Progenitor cell of endocrine pancreas (in vitro differentiated cells): ENCODE results near the gene CRY1. TPM values are rescaled to one million over a fixed set of nuclear protein-coding genes. Genes with fewer than 3 reads are reported as not detected.

Experiments used
- DNase-seq: peaks from one replicate; pipeline ENCODE4 v3.0.0; 2021; ENCODE audit warnings: low spot score; ENCODE audit not compliant: unreplicated experiment
- H3K27ac Mint-ChIP-seq: 2 replicates; pipeline ENCODE4 v1.8.0; 2021; ENCODE audit warnings: mild to moderate bottlenecking, moderate library complexity, mixed read lengths
- H3K27me3 Mint-ChIP-seq: 2 replicates; pipeline ENCODE4 v1.8.0; 2021; ENCODE audit warnings: mixed read lengths
- H3K36me3 Mint-ChIP-seq: 2 replicates; pipeline ENCODE4 v1.8.0; 2022; ENCODE audit warnings: mixed read lengths; ENCODE audit not compliant: insufficient read depth
- H3K4me1 Mint-ChIP-seq: 2 replicates; pipeline ENCODE4 v1.8.0; 2021; ENCODE audit warnings: low read depth, mixed read lengths
- H3K4me3 Mint-ChIP-seq: 2 replicates; pipeline ENCODE4 v1.8.0; 2021; ENCODE audit warnings: low read depth, mild to moderate bottlenecking, moderate library complexity, mixed read lengths
- H3K9me3 Mint-ChIP-seq: 2 replicates; pipeline ENCODE4 v1.8.0; 2021; ENCODE audit warnings: low read depth, mixed read lengths
- CTCF ChIP-seq: fragments of 200-600 bp; sonication (generic); IDR thresholded peaks from one replicate; pipeline ENCODE4 v1.5.0; 2021; ENCODE audit warnings: antibody characterized with exemption, mild to moderate bottlenecking; ENCODE audit not compliant: unreplicated experiment
- total RNA-seq: library from RNA; stranded (reverse); gene quantifications from 2 replicates; pipeline ENCODE4 v1.2.1, GENCODE V29; 2021

CRY1 gene
- total RNA-seq, 1 donor from 2014 or later = 26.9 TPM

- H3K4me1 Mint-ChIP-seq = peaks cover 2% of the 10 kb centered on the region
- H3K27me3 Mint-ChIP-seq = peaks cover 14% of the 10 kb centered on the region
- peak; percentile 15 for TF ChIP-seq CTCF
- no peak for DNase-seq
- no peaks in the 10 kb centered on the region for H3K36me3 Mint-ChIP-seq
- no peak overlapping the region for H3K4me3 Mint-ChIP-seq
- H3K9me3 Mint-ChIP-seq = no peaks in the 10 kb centered on the region
- no peak overlapping the region for H3K27ac Mint-ChIP-seq
Observed at GRCh38 chr12:107133462-107133861, 40.1 kb upstream of the CRY1 start.

DNA sequence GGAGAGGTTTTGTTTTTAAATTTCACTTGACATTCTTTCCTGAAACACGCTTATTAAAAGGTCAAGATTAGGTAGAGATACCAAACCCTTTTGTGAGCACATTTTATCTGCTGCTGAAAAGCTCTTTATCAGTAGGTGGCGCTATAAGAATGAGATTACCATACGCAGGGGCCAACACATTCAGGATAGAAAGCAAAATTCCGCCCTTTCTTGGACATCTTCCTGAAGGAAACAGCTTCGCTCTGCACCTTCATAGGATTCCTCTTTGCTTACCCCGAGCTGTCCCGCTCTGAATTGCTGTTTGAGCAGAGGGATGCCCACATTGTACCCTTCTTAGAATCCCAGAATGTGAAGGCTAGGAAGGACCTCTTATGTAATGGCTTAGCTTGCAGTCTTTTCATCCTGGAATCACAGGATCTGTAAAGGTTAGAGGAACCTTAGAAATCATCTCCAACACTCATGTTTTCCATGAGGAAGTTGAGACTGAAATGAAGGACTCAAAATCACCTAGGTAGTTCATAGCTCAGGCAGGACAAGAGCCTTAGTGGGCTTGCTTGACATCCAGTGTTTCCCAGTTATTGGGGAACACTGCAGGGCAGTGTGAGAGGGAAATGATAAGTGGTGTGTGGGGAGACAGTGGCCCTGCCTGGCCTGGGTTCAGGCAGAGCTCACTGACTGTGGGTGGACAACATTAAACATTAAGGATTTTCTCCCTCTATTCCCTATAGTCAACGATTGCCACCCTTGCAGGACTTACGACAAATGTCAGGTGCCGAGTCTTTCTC is 38.7 kb upstream of the CRY1 start:
- Mint-ChIP-seq H3K27ac (no peak overlapping the region), H3K4me1 (peaks cover 2% of the 10 kb centered on the region), H3K27me3 (peaks cover 14% of the 10 kb centered on the region), H3K9me3 (no peaks in the 10 kb centered on the region), H3K4me3 (no peak overlapping the region), H3K36me3 (no peaks in the 10 kb centered on the region)
- DNase-seq = peak; percentile 11
- peak; percentile 91 for TF ChIP-seq CTCF

DNA sequence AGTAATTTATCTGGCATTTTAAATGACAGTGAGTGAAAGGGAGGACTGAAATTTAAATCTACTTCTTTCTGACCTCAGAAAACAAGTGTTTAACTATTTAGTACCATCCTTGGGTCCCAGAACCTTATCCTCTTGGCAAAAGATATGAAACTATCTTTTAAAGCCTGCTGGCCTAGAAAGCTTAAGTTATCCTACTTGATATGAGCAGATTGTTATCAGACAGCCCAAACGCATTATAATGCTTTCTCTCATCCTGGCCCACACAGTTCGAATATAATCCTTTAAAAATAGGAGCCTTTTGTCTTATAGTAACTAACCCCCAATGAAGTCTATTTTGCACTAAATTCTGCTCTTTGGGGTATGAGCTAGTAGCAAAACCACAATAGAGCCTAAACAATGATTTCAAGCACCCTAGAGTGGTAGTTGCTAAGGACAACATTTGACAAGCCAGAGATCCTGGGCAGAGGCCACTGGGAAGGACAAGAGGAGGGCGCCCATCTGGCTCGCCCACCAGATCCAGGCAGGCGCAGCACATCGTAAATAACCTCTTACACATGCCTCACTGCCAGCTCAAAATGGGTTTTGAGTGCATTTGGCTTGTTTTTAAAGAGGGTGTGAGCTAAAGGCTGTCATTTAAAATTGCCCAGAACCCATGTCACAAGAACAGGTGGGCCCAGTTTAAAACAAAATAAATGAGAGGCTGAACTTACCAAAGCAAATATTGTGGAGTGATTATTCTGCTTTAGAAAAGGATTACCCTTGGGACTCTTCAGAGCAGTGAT is 37.7 kb upstream of the CRY1 start:
- no peak overlapping the region for H3K27ac Mint-ChIP-seq
- H3K27me3 Mint-ChIP-seq = peaks cover 14% of the 10 kb centered on the region
- H3K4me3 Mint-ChIP-seq = no peak overlapping the region
- H3K9me3 Mint-ChIP-seq = no peaks in the 10 kb centered on the region
- no peak for TF ChIP-seq CTCF
- H3K4me1 Mint-ChIP-seq = peaks cover 2% of the 10 kb centered on the region
- DNase-seq = no peak
- no peaks in the 10 kb centered on the region for H3K36me3 Mint-ChIP-seq

DNA sequence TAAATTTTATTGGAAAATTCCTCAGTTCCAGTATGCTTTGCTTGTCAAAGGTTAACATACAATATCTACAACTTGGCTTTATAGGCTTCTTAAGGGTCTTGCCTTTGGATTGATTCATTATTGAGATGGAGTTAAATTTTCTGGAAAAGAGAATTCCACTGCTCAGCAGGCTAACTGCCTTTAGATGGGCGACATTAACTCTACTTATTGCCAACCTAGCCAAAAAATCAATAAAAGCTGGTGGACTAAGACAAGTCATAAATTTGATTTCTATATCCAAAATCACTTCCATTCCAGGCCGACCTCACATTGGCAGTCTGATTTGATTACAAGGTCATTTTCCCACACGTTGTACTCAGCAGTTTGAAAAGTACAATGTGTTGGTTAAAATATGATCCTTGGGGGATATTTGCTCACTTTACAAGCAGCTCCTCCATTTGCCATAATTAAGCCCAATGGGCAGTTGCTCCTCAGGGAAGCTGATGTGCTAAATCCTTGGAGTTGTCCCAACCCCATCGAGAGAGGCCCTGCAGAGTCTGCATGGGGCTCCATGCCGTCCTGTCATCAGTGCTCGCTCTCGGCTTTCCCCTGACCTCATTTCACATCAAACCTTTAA is 36.1 kb upstream of the CRY1 start:
- Mint-ChIP-seq H3K9me3 (no peaks in the 10 kb centered on the region), H3K4me3 (no peak overlapping the region)

More for the DNA sequence above, 36.1 kb upstream of the CRY1 start:
- Mint-ChIP-seq H3K4me1 (peaks cover 2% of the 10 kb centered on the region), H3K36me3 (no peaks in the 10 kb centered on the region), H3K27ac (no peak overlapping the region), H3K27me3 (peaks cover 14% of the 10 kb centered on the region)
- no peak for DNase-seq
- no peak for TF ChIP-seq CTCF
